K562 (cell line): Measurements from ENCODE around the gene TMEM88. TPM values are rescaled to one million over a fixed set of nuclear protein-coding genes. Genes with fewer than 3 reads are reported as not detected.

Experiments
- ATAC-seq: fragments of 200-7000 bp; cut with Tn5 transposase; 3 replicates; pipeline ENCODE4 v1.9.1; 2020; ENCODE audit warnings: moderate library complexity
- BruUV-seq: library from RNA; stranded (reverse); fragments of 400-500 nt; replicated peaks from 2 replicates; lab custom pipeline; 2021; lab: Mats Ljungman, UMichigan
- CTCF ChIA-PET: fragments of 300-600 bp; formaldehyde crosslinking; extraction: SDS; loops from one replicate; lab custom pipeline; 2021; ENCODE audit warnings: low intra/inter-chr PET ratio; lab: Yijun Ruan, JAX
- POLR2A ChIA-PET: fragments of 300-600, 350-650 bp; sonication (Branson Sonifier 250); formaldehyde crosslinking; extraction: SDS; loops from one replicate; lab custom pipeline; 2021; ENCODE audit warnings: antibody characterized with exemption, inconsistent platforms; lab: Yijun Ruan, JAX
- DNase-seq, 4 experiments: peaks; one replicate each; pipeline versions ENCODE4 v3.0.0 to v3.0.0-alpha.2; 2011 to 2018; ENCODE audit warnings: low spot score in 3 of 4, mixed read lengths in 3 of 4; ENCODE audit errors: extremely low read depth in 1 of 4
- FAIRE-seq: peaks from 2 replicates; lab custom pipeline; 2011; peaks lifted over from hg19 to GRCh38; lab: Jason Lieb, UNC
- H2AFZ ChIP-seq: 2 replicates; pipeline ENCODE4 v1.6.0; 2011; ENCODE audit warnings: low read depth, low read length, control low read depth, inconsistent platforms
- H3K27ac ChIP-seq: fragments of 200-600 bp; 3 replicates; pipeline ENCODE4 v1.8.0; 2011; ENCODE audit warnings: low read depth, mild to moderate bottlenecking, control low read depth, inconsistent platforms, low read length, moderate library complexity, mixed read lengths; ENCODE audit errors: extremely low read depth
- H3K27me3 ChIP-seq, 2 experiments: fragments of 300-600 bp in 1 of 2; 2 replicates in 1 of 2; 3 replicates in 1 of 2; pipeline versions ENCODE4 v1.6.0 to v1.8.0; 2011; ENCODE audit warnings: inconsistent platforms in 2 of 2, low read length in 2 of 2, mild to moderate bottlenecking in 1 of 2, mixed read lengths in 1 of 2, moderate library complexity in 1 of 2; ENCODE audit not compliant: control insufficient read depth in 2 of 2, insufficient read depth in 2 of 2
- H3K36me3 ChIP-seq: fragments of 300-600 bp; 3 replicates; pipeline ENCODE4 v1.8.0; 2011; ENCODE audit warnings: mild to moderate bottlenecking, low read length, inconsistent platforms; ENCODE audit not compliant: control insufficient read depth, insufficient read depth
- H3K4me1 ChIP-seq, 2 experiments: fragments of 200-600 bp in 1 of 2; replicated peaks in 1 of 2; 2 replicates in 1 of 2; 3 replicates in 1 of 2; pipeline versions ENCODE4 v1.5.1 to v1.8.0; 2011; ENCODE audit warnings: inconsistent platforms in 2 of 2, low read length in 2 of 2, mild to moderate bottlenecking in 1 of 2, mixed read lengths in 1 of 2, moderate library complexity in 1 of 2; ENCODE audit not compliant: control insufficient read depth in 2 of 2, insufficient read depth in 2 of 2
- H3K4me2 ChIP-seq: 2 replicates; pipeline ENCODE4 v1.6.1; 2011; ENCODE audit warnings: low read length, control low read depth, inconsistent platforms, mixed read lengths; ENCODE audit not compliant: insufficient read depth
- H3K4me3 ChIP-seq: fragments of 200-600 bp; sonication (generic), shearing (Covaris generic); 2 replicates; pipeline ENCODE4 v1.5.1; 2016; ENCODE audit warnings: control low read depth, inconsistent platforms
- H3K79me2 ChIP-seq: fragments of 200-600 bp; 3 replicates; pipeline ENCODE4 v1.8.0; 2011; ENCODE audit warnings: low read length, inconsistent platforms; ENCODE audit not compliant: control insufficient read depth, insufficient read depth
- H3K9ac ChIP-seq, 2 experiments: 2 replicates each; pipeline versions ENCODE4 v1.6.0 to v1.6.1; 2011; ENCODE audit warnings: low read depth in 2 of 2, low read length in 2 of 2, control low read depth in 1 of 2, inconsistent platforms in 1 of 2, mild to moderate bottlenecking in 1 of 2, mixed read lengths in 1 of 2; ENCODE audit not compliant: insufficient read depth in 1 of 2
- H3K9me1 ChIP-seq: one replicate; pipeline ENCODE4 v1.6.0; 2011; ENCODE audit warnings: inconsistent platforms, mild to moderate bottlenecking, low read length, moderate library complexity; ENCODE audit not compliant: control insufficient read depth, insufficient read depth
- H3K9me3 ChIP-seq: replicated peaks from 2 replicates; pipeline ENCODE4 v1.5.1; 2011; ENCODE audit warnings: low read depth, low read length, inconsistent platforms; ENCODE audit not compliant: control insufficient read depth, insufficient read depth
- H4K20me1 ChIP-seq: replicated peaks from 2 replicates; pipeline ENCODE4 v1.6.1; 2011; ENCODE audit warnings: low read length, inconsistent platforms, mixed read lengths; ENCODE audit not compliant: control insufficient read depth, insufficient read depth
- ATF7 ChIP-seq: fragments of 450-650 bp; IDR thresholded peaks from 2 replicates; pipeline ENCODE4 v1.7.1; 2014; ENCODE audit warnings: mild to moderate bottlenecking, moderate library complexity
- CHD2 ChIP-seq: IDR thresholded peaks from 2 replicates; pipeline ENCODE4 v1.6.1; 2011; ENCODE audit warnings: low read depth, low read length
- MAZ ChIP-seq, 2 experiments: fragments of 450-650 bp in 1 of 2; sonication (generic) in 1 of 2; formaldehyde crosslinking; IDR thresholded peaks in 1 of 2; conservative IDR thresholded peaks in 1 of 2; 2 replicates each; pipeline versions ENCODE4 v1.4.0 to v1.5.0; 2020; ENCODE audit warnings: mild to moderate bottlenecking in 1 of 2, missing genetic modification reagents in 1 of 2
- NCOA4 ChIP-seq: fragments of 450-650 bp; IDR thresholded peaks from 2 replicates; pipeline ENCODE4 v1.6.1; 2018; ENCODE audit warnings: mild to moderate bottlenecking; ENCODE audit not compliant: partially characterized antibody
- ZNF175 ChIP-seq: fragments of 200-800 bp; sonication (Bioruptor generic); IDR thresholded peaks from 2 replicates; pipeline ENCODE4 v1.6.1; 2016; ENCODE audit warnings: low read depth, mild to moderate bottlenecking, missing genetic modification characterization, missing compliant biosample characterization
- ZNF639 ChIP-seq, 2 experiments: fragments of 200-800 bp in 1 of 2; sonication (Bioruptor generic) in 1 of 2; sonication (generic) in 1 of 2; formaldehyde crosslinking in 1 of 2; IDR thresholded peaks in 1 of 2; conservative IDR thresholded peaks in 1 of 2; 2 replicates each; pipeline versions ENCODE4 v1.5.0 to v1.6.1; 2016 to 2020; ENCODE audit warnings: missing compliant biosample characterization in 1 of 2, missing genetic modification characterization in 1 of 2, missing genetic modification reagents in 1 of 2
- WGBS: fragments of 100-300 bp; shearing (Covaris generic); methylation state at CpG from one replicate; pipeline ENCODE4 v1.1.6; 2016; ENCODE audit warnings: low coverage, mixed read lengths; ENCODE audit not compliant: insufficient coverage; ENCODE audit errors: missing lambda C conversion rate; 5-methylcytosine and 5-hydroxymethylcytosine counted together
- in situ Hi-C: fragments of 300-500 bp; cut with MboI; formaldehyde crosslinking; loops from 4 replicates; pipeline ENCODE4 v1.15.0; 2018; ENCODE audit warnings: inconsistent platforms, mixed read lengths
- intact Hi-C: fragments of 100-400 bp; cut with micrococcal nuclease; formaldehyde crosslinking; loops from 2 replicates; pipeline ENCODE4 v1.14.2; 2022
- polyA plus RNA-seq, 8 experiments: library from polyadenylated mRNA; depleted of rRNA in 4 of 8; stranded (reverse) in 5 of 8; unstranded in 3 of 8; fragments of >200 nt; fragmentation: Nextera tagmentation in 2 of 8; fragmentation: Illumina TruSeq in 1 of 8; extraction: Ambion mirVana in 2 of 8; extraction: Trizol in 1 of 8; gene quantifications; 2 replicates each; pipeline versions ENCODE4 v1.2.1 to v1.2.3, GENCODE V29; 2011 to 2014; ENCODE audit warnings: inconsistent platforms in 1 of 8, missing spikeins in 1 of 8
- total RNA-seq, 7 experiments: library from RNA; depleted of rRNA in 6 of 7; stranded (reverse); fragments of >200 nt in 6 of 7; fragmentation: Illumina TruSeq in 2 of 7; extraction: Trizol in 2 of 7; gene quantifications; 2 replicates each; pipeline versions ENCODE4 v1.2.1 to v1.2.3, GENCODE V29; 2011 to 2021; ENCODE audit warnings: low replicate concordance in 1 of 7
- TF ChIP-seq, protein P1 (sequence below): sonication (generic); formaldehyde crosslinking; IDR thresholded peaks from 2 replicates; pipeline ENCODE4 v1.8.1; 2023; ENCODE audit warnings: mild to moderate bottlenecking, missing genetic modification reagents

Gene TMEM88
- total and polyA plus RNA-seq, 9 of the 15 experiments (the other 6 are each of a cell fraction or from before 2014, with no cell fraction given): 0.10 to 1.4 (median 0.36) TPM; not detected in 3

DNA sequence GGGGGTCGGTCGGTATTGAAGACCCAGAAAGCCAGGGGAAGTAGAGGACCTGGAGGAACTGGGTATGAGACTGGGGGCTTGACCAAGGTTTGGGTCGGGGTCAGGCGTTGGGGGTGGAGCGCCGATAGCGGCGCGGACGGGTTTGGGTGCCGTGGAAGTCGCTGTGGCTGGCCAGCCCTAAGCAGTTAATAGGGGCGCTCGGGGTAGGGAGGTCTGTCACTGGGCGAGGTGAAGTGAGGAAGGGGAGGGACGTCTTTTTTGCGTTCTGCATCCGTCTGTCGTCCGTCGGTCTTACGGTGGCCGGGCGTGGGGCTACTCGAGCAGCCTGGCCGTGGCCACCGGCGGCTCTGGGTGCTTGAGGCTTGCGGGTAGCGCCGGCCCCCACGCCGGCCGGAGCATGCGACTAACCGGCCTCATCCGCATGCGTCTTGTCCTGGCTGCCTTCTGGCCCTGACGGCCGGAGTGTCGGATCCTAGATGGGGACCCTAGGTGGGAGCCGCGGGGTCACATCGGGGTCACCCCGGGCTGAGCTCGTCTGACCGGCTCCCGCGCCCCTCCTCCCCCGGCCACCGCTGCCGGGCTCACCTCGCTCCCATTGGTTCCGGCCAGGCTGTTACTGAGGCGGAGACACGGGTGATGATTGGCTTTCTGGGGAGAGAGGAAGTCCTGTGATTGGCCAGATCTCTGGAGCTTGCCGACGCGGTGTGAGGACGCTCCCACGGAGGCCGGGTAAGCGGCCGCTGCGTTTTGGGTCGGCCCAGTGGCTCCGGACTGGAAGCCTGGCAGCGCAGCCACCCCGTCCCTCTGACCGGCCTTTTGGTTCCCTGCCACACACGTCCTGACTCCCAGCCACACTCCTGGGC lies 10.3 kb upstream of the TMEM88 start:
- Histone ChIP-seq H3K27ac (peak overlapping the region; percentile 99), H3K4me2 (peak overlapping the region; percentile 92), H3K79me2 (peaks cover 50% of the 10 kb centered on the region), H3K36me3 (peaks cover 44% of the 10 kb centered on the region; the same call in 2 of the 3 replicates), H3K4me1 (peaks cover 18 to 45% of the 10 kb centered on the region in 2 experiments; a peak in 4 of 5 replicates), H2AFZ (peak overlapping the region; percentile 63), H3K9me3 (no peaks in the 10 kb centered on the region), H3K9me1 (peaks cover 3% of the 10 kb centered on the region), H3K4me3 (peak overlapping the region; percentile 76), H3K9ac (peak overlapping the region; percentile 97), H4K20me1 (peaks cover 4% of the 10 kb centered on the region), H3K27me3 (no peaks in the 10 kb centered on the region)
- POLR2A ChIA-PET: interaction anchor here (0.6 to 1.3 kb wide), 5 partner anchors 8 to 101 kb away, joined by 3 to 14 read pairs (median 4); partner anchors contain the start of genes CYB5D1 and NAA38
- CTCF ChIA-PET: no interaction called here
- under 1% methylated on average over 43 of the region's 71 CpGs for WGBS
- intact Hi-C loops (no loop called here), in situ Hi-C loops (no loop called here)
- DNase-seq (peak; percentile 75 to 92 (median 84)), FAIRE-seq (peak; percentile 97), ATAC-seq (peak; percentile 81)
- BruUV-seq: no TSS peak
- TF ChIP-seq CHD2: peak; percentile 71
- peak in 1 of 2 experiments; percentile 20; a peak in 2 of 4 replicates for TF ChIP-seq MAZ (CRISPR knock-in tag; conservative IDR thresholded peaks at IDR 0.05 in 1 of 2, IDR thresholded peaks at IDR 0.05 in 1 of 2)
- peak; percentile 59; the same call in 1 of the 2 replicates for TF ChIP-seq ATF7
- TF ChIP-seq ZNF639 (CRISPR knock-in tag; conservative IDR thresholded peaks at IDR 0.05 in 1 of 2, IDR thresholded peaks at IDR 0.05 in 1 of 2): peak in 1 of 2 experiments; percentile 42; a peak in 1 of 4 replicates
- TF ChIP-seq NCOA4: no peak
- TF ChIP-seq, protein P1, sequence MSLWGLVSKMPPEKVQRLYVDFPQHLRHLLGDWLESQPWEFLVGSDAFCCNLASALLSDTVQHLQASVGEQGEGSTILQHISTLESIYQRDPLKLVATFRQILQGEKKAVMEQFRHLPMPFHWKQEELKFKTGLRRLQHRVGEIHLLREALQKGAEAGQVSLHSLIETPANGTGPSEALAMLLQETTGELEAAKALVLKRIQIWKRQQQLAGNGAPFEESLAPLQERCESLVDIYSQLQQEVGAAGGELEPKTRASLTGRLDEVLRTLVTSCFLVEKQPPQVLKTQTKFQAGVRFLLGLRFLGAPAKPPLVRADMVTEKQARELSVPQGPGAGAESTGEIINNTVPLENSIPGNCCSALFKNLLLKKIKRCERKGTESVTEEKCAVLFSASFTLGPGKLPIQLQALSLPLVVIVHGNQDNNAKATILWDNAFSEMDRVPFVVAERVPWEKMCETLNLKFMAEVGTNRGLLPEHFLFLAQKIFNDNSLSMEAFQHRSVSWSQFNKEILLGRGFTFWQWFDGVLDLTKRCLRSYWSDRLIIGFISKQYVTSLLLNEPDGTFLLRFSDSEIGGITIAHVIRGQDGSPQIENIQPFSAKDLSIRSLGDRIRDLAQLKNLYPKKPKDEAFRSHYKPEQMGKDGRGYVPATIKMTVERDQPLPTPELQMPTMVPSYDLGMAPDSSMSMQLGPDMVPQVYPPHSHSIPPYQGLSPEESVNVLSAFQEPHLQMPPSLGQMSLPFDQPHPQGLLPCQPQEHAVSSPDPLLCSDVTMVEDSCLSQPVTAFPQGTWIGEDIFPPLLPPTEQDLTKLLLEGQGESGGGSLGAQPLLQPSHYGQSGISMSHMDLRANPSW (CRISPR knock-in tag): no peak
- no peak for TF ChIP-seq ZNF175 (CRISPR knock-in tag)
